Measurements from ENCODE around the gene HS1BP3. TPM values are rescaled to one million over a fixed set of nuclear protein-coding genes. Genes with fewer than 3 reads are reported as not detected.

Gene HS1BP3
- polyA plus RNA-seq, 3 donors, result 18.7 to 22.2 (median 20.6) TPM

DNA sequence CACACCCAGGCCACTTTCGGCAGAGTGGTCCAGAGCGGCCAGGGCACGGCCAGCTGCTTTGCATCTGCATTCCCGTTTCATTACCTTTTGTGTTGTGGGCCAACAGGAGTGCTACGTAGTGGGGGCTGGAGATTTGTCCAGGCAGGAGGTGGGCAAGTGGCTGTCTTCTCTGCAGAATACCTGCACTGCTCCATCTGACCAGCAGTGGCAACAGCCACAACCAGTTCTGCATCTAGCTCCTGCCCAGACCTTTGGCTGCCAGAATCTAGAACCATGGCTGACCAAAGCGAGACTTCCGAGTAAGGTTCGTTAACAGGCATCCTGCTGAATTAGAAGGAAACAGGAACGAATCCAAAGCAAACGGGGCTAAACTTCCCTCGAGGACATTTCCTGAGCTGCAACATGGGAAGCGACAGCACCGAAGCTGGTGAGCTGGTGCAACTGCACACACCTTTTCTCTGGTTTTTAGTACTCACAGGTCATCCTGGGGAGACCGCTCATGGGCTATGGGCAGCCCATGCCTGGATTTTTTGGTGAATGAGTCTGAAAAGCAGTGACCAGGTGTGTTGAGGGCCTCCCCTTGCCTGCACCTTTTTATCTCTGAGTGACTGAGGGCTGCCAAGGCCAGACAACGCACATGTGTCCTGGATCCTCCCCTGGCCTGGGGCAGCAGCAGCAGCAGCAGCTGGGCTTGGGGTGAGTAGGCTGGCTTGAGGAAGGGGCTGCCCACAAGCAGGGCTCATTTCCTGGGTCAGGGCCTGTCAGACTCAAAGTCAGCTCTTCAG lies 26.6 kb upstream of the HS1BP3 start:
- no peak for DNase-seq

DNA sequence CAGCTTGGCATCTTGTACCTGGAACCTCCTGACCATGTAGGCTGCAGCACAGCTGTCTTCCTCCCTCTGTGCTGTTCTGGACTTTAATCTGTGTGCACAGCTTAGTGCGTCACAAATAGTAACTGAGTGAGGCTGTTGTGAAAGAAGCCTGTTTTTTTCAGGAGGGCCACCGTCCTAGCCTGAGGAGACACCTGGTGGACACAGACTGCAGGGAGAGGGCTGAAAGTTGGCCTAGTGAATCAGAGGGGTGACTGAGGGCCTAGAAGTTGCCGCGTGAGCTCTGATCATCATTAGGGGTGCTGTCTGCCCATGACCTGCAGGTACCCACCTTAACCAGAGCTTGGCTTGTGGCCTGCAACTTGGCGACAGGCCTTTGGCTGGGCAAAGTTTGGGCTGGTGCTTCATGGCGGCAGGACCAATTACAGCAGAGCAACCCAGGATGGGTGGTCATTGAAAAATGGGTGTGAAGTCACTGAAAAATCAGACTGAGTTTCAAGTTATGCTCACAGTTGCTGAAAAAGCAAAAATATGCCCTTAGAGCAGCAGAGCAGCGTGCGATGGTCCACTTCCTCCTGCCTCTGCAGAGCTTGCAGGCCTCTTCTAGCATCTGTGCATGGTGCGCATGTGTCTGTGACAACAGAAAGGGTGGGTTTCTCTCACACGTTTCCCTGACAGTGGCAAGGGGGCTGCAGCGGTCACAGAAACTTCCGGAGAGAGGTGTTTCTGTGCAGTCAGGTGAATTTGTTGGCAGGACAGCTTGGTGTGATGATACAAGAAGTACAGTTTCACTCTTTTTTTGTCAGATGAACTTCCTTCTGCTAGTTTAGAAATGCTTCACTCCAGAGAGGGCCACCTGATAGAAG lies 25.7 kb upstream of the HS1BP3 start:
- DNase-seq, result no peak

DNA sequence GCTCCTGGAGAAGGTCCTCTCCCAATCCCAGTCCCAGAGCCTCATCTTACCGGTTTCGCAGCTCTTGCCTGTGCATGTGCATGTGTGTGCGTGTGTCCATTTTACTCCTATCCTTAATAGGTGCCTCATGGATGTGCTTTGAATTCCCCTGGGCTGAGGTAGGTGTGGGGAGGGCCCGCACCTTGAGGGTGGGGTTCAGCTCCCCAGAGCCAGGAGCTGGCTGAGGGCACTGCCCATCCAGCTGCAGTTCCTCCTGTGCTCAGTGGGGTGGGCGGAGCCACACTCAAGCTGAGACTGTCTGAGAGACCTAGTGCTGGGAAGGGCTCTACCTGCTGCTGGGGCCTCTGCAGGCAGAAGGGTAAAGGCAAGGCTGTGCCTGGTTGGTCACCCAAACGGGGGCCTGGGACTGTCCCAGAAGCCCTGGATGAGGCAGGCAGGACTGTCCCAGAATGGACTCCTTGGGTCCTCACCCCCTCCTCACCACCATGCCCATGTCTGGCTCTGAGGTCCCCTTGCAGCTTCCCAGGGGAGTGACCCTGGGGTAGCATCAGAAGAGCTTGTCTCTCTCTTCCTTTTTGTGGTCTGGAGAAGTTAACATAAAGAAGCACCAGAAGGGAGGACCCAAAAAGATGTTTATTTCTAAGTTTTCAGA lies 24.9 kb upstream of the HS1BP3 start:
- no peak for DNase-seq

DNA sequence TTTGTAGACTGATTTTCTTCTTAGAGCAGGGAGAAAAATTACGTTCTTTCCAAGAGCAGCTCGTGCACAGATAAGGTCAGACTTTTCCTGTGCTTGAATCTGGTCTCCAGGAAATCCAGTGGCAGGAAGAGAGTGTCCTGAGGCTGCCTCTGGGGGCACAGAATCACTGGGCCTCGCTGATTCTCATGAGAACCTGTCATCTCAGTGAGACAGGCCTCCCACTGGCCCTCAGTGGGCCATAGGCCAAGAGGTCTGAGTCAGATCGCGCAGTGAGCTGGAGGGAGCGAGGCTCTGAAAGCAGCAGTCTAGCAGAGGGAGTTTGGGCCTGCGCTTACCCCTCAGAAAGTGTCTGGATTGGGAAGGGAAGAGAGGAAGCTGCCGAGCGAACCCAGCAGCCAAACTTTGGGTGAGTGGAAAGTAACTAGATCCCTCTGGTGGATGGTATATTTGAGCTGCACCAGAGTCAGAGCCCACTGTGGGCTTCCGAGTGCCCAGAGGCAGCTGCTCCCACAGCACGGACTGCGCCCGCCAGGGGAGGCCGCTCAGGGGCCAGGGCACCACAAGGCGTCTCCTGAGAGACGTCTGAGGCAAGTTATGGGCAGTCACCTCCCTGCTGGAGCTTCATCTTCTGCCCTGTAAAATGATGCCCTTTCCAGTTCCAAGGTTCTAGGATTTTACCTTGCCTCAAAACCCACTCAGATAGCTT lies 24.2 kb upstream of the HS1BP3 start:
- DNase-seq, result no peak

DNA sequence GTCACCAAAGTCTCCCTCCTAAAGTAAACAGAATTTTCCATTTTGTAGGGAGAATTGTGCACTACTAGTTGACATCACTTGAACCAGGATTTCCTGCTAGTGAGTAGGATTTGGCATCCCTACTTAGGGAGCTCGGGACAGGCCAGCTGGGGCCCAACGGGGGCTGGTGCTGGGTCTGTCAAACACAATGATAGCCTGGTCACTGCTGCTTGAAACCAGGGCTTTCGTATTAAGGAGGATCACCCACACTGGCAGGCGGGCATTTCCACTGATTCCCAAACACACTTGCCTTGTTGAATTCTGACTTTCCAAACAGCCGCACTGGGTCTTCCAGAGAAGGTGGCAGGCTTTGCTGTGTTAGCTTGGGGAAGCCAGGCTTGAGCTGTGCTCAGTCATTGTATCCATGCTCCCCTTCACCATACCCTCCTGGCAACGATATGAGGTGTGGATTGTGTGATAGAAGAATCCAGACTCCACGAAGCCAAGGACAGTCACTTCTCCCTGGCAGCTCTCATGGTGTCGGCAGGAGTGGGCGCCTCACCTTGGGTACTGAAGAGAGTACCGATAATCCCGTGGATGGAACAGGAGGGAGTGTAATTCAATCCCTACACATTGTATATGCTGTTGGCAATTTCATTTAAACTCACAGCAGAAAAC lies 23.5 kb upstream of the HS1BP3 start:
- DNase-seq, result no peak

DNA sequence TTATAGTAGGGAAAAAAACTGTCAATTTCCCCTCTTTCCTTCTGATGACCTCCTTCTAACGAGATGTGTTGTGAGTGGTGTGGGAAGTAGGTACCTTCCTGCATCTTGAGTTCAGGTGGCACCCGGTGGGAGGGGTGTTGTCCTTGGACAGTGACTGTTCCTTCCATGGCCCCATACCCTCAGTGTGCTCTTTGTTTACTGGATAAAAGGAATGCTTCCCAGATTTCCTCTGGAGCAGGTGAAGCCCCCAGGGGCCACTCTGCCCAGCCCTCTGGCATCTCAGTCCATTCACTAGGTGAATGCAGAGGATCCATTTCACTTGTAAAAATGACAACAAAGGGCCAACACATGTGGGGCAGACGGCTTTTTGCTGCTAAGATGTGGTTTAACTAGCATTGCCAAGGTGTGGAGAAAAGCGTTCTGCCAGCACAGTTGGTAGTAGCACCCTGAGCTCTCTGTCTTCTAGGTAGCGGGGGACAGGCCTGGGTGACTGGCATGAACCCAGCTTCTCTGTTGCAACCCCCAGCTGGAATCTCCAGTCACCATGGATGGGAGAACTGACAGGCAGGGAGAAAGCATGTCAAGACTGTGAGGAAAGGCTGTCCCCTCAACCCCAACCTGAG lies 22.9 kb upstream of the HS1BP3 start:
- no peak for DNase-seq

DNA sequence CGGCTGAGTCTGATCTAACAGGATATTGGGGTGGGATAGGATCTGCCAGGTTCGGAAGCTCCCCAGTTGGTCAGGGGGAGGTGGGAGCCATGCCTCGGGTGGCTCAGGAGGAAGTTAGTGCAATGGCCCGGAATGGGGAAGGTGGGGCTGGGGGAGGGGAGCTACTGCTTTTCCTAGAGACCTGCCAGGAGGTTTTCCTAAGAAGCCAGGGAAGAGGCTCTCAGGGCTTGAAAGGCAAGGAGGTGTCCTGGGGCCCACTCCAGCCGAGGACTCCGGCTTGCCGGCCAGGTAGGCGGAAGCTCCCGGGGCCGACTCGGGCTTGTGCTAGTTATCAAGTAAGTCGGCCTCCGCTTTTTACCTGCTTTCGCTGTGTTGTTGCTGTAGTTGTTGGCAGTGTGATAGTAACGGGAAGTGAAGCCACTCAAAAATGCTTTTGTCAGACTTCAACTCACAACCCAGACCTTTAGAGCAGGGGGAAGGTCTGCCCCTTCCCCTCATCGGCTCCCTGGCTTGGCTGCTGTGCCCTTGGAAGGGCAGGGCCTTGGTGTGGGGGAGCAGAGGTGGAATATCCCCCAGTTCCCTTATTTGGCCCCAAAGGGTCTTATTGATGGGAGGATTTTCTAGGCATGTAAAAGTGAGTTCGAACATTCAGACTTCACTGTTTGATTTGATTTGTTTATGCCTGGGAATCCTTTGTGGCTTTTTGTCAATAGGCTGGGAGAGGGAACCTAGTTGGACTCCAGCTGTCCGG lies 21.5 kb upstream of the HS1BP3 start:
- no peak for DNase-seq

DNA sequence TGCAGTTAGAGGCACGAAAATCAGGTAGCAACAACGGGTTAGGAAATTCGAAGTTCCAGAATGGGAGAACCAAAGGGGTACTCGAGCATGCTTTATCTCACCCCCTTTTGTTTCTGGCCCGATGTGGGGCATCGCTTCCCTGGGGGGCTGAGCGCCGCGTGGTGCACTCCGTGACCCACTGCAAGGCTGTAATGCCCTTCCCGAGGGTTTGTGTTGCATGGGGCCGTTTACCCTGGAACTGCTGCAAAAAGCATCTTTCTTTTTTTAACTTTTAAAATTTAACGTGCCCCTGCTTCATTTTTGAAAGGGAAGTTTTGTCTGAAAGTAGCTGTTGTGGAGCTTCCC lies 20.8 kb upstream of the HS1BP3 start:
- DNase-seq, result no peak

DNA sequence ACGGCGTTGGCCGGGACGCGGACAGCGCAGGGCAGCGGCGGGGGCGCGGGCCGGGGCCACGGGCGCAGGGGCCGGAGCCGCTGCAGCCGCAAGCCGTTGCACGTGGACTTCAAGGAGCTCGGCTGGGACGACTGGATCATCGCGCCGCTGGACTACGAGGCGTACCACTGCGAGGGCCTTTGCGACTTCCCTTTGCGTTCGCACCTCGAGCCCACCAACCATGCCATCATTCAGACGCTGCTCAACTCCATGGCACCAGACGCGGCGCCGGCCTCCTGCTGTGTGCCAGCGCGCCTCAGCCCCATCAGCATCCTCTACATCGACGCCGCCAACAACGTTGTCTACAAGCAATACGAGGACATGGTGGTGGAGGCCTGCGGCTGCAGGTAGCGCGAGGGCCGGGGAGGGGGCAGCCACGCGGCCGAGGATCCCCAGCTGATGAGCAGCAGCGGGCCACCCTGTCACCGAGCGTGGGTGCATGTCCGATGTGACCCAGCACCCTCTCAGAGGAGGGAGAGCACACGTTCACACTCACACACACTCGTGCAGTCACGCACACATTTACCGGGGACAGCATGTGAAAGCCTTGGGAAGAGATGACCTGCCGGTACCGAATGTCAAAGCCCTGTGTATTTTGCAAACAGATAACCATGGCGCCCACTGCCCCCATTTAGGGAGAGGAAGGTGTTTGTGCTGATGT lies 20.3 kb upstream of the HS1BP3 start:
- no peak for DNase-seq

DNA sequence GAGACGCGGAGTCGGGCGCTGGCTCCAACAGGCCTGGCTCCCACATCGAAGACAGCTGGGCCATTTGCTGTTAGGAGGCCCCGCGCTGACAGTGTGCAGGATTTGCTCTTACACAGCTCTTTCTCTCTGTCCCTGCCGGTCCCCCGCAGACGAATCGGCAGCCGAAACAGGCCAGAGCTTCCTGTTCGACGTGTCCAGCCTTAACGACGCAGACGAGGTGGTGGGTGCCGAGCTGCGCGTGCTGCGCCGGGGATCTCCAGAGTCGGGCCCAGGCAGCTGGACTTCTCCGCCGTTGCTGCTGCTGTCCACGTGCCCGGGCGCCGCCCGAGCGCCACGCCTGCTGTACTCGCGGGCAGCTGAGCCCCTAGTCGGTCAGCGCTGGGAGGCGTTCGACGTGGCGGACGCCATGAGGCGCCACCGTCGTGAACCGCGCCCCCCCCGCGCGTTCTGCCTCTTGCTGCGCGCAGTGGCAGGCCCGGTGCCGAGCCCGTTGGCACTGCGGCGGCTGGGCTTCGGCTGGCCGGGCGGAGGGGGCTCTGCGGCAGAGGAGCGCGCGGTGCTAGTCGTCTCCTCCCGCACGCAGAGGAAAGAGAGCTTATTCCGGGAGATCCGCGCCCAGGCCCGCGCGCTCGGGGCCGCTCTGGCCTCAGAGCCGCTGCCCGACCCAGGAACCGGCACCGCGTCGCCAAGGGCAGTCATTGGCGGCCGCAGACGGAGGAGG lies 19.6 kb upstream of the HS1BP3 start:
- no peak for DNase-seq

DNA sequence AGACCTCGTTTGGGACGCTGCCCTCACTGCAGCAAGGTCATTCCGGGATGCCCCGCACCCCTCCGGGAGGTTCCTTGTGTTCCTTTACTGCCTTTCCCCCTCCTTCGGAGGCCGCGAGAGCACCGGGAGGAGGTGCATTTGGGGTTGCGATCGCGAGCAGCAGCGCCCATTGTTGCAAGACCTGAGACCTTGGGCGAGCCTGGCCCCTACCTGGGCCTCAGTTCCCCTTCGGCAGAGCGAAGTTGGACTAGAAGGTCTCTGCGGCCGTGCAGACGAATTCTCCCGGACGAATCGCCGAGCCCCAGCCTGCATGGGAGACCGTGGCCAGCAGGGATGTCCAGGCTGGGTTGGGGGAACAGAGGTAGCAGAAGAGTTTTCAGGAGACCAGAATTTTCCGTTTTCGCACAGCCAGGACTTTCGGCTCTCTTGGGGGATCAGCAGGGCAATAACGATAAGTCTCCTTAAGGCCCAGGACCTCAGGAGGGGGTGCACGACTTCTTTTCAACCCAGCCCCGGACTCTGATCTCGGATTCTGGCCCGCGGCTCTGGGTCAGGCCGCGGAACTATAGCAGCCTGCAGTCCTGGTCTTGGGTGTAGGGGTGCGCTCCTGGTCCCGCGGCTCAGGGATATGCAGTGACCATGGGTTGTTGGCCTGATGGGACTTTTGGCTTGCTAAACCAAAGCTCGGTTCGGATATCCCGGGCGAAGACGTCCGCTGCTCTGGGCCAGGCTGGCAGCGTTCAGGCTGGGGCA lies 18.8 kb upstream of the HS1BP3 start:
- no peak for DNase-seq

DNA sequence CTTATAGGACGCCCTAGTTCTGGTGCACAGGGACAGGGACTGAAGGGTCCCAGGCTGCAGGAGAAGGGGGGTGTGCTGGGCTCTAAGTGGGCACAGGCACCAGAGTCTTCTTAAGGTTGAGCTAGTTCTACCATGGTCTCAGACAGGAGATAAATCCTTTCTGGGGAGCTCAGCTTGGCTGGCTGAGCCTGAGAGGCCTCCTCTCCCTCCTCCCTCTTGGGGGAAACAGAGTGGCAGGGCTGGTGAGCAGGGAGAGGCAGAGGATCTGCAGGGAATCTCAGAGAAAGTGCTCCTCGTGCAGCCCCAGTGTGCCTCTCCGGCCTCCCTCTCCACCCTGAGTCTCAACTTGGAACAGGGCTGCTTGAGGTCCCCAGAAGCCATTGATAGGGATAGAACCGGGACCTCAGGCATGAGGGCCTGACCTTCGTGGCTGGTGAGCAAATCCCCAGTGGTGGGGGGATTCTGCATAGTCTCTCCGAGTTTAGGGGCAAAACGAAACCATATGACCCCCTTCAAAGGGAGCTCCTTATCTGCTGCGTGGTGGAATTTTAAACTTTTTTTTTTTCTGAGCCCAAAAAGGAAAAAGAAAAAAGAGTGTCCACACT lies 18.1 kb upstream of the HS1BP3 start:
- DNase-seq, result no peak

DNA sequence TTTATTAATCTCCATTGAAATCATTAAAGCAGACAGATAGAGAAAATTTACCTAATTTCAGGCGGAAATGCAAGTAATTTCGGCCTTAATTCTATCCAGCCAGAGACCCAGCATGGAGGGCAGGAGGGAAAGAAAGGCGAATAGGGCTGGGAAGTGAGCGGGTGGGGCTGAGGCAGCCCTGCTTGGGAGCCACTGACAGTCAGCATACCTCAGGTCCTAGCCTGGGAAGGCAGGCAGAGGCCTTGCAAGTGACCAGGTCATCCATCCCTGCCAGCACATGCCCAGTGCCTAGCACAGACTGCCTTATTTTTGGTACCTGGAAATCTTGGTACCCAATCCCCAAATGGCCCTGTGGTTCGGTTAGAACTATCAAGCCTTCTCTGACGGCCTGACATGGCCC lies 17.6 kb upstream of the HS1BP3 start:
- no peak for DNase-seq

DNA sequence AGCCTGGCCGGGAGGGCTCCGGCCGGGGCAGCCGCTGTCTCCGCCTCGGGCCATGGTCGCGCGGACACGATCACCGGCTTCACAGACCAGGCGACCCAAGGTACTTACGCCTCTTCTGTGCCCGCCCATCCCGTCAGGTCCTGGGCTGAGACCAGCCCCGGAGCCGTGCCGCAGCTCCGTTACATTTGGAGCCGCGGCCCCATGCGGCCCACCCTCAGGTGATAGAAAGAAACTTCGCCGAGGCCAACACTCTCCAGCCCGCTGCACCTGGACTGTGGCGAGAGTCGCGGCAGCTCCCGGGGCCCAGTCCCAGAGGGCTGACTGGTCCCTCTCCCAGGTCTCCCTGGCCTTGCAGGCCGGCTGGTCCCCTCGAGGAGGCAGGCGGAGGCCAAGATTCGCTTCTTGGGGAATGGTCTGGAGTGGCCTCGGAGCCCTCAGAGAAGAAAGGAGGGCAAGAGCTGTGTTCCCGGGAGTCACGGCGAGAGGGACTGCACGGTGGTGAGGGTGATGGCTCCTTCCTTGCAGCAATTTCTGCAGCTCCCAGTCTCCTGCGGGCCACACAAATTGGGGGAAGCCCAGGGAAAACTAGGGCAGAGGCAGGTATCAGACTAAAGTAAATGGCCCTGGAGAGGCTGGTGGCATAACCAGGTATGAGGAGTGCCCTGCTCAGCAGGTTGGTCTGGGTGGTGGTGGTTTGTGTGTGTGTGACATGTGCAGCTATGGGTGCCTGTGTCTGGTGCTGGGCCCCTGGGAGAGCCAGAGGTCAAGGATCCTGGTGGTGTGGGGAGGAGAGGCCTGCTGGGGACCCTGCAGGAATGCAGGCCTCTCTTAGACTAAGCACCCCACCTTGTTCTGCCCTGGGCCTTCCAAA lies 16.9 kb upstream of the HS1BP3 start:
- no peak for DNase-seq

DNA sequence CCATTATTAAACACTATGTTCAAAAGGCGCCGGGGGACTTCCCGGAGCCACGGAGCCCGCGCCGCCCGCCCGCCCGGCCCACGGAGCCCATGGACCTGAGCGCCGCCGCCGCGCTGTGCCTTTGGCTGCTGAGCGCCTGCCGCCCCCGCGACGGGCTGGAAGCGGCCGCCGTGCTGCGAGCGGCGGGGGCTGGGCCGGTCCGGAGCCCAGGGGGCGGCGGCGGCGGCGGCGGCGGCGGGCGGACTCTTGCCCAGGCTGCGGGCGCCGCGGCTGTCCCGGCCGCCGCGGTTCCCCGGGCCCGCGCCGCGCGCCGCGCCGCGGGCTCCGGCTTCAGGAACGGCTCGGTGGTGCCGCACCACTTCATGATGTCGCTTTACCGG lies 16.2 kb upstream of the HS1BP3 start:
- DNase-seq, result no peak

DNA sequence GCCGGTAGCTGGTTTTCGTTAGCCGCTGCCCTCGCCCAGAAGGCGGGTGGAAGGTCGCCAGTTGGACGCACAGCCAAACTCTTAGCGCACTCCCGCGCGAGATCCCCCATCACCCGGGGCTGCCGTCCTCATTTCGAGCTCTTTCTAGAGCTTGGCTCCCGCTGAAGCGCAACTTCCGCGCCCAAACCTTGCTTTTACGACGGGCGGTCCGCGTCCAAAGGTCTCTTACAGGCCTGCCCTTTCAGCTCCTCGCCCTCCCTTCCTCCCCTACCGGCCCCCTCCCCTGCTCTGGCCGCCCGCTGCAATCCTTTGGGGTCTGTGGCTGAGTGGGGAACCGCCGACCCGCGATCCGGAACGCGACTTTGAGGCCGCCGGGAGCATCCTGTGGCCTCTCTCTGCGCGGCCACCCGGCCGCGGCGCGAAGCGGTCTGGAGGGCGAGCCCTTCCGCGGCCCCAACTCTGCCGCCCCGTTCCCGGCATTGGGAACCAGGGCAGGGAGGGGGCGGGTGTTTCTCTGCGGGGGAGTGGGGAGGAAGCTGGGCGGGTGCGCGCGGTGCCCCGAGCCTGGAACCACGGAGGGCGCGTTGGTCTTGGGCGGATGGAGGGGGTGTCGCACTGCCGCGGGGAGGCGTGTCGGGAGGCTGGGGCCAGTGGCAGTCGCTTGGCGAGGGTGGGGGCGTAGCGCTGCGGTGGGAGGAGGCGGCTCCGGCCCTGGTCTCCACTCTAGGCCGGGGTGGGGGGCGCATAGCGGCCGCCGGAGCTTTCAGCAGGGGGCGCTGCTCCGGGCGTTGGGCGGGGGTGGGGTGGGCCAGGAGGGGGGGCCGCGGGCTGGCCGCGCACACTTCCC lies 15.6 kb upstream of the HS1BP3 start, which contains the start of gene GDF7:
Gene GDF7, plus strand, starts transcription at position 841 of the 847 bp plus-strand sequence. CDS start 96 bp downstream, outside the sequence.
- DNase-seq, result no peak

Data from renal pelvis (tissue), 4 donors.